GM12864 (cell line): ENCODE results near the gene PSMF1.

ENCODE experiments used
- DNase-seq: peaks from one replicate; pipeline ENCODE4 v3.0.0-alpha.2; 2011; ENCODE audit warnings: low read depth
- H3K4me3 ChIP-seq: 2 replicates; pipeline ENCODE4 v1.5.1; 2011; ENCODE audit warnings: mild to moderate bottlenecking, low read depth, low read length, control low read depth
- CTCF ChIP-seq: IDR thresholded peaks from 2 replicates; pipeline ENCODE4 v1.5.1; 2011; ENCODE audit warnings: low read depth, mild to moderate bottlenecking, moderate library complexity, low read length, control low read depth, inconsistent platforms; ENCODE audit errors: missing control alignments

PSMF1 gene

GRCh38 chr20:1118336-1119127 is at the start of gene PSMF1:
Gene PSMF1 (plus strand): TSS chr20:1118602. CDS start chr20:1118774, 172 bp downstream.
- peak within 1 kb of the TSS; percentile 90 for H3K4me3 ChIP-seq
- TF ChIP-seq CTCF, result no peak
- peak; percentile 76 for DNase-seq

GRCh38 chr20:1072258-1072657 is 46.1 kb upstream of the PSMF1 start:
- H3K4me3 ChIP-seq, result no peak overlapping the region
- DNase-seq, result no peak
- TF ChIP-seq CTCF, result no peak

- no peak overlapping the region for H3K4me3 ChIP-seq
- DNase-seq, result no peak
- no peak for TF ChIP-seq CTCF
Measured at GRCh38 chr20:1075616-1076015, 42.8 kb upstream of the PSMF1 start.

GRCh38 chr20:1081891-1082290 is 36.5 kb upstream of the PSMF1 start:
- no peak for TF ChIP-seq CTCF
- H3K4me3 ChIP-seq, result no peak overlapping the region
- DNase-seq, result no peak

- DNase-seq, result no peak
- TF ChIP-seq CTCF, result no peak
- no peak overlapping the region for H3K4me3 ChIP-seq
Measured at GRCh38 chr20:1083431-1084080, 34.8 kb upstream of the PSMF1 start.

GRCh38 chr20:1085492-1086276 is 32.7 kb upstream of the PSMF1 start:
- no peak for DNase-seq
- no peak overlapping the region for H3K4me3 ChIP-seq
- TF ChIP-seq CTCF, result no peak
